DND-41 (cell line): Measurements from ENCODE around the gene TWIST2.

Experiments used
- CTCF ChIP-seq: IDR thresholded peaks from 2 replicates; pipeline ENCODE4 v1.5.1; 2012; ENCODE audit warnings: borderline replicate concordance, low read length, moderate library complexity, mild to moderate bottlenecking; ENCODE audit not compliant: poor library complexity, severe bottlenecking; ENCODE audit errors: extremely low read depth
- EZH2 ChIP-seq: IDR thresholded peaks from 3 replicates; pipeline ENCODE4 v1.6.1; 2012; ENCODE audit warnings: borderline replicate concordance, low read depth, mild to moderate bottlenecking, moderate library complexity, low read length, inconsistent platforms; ENCODE audit not compliant: severe bottlenecking

- TF ChIP-seq CTCF (no peak), EZH2 (no peak)
Measured at GRCh38 chr2:238955648-238956531, 108.0 kb downstream of the TWIST2 start.
